ENCODE measurements around the gene KCNK1.

Gene KCNK1

DNA sequence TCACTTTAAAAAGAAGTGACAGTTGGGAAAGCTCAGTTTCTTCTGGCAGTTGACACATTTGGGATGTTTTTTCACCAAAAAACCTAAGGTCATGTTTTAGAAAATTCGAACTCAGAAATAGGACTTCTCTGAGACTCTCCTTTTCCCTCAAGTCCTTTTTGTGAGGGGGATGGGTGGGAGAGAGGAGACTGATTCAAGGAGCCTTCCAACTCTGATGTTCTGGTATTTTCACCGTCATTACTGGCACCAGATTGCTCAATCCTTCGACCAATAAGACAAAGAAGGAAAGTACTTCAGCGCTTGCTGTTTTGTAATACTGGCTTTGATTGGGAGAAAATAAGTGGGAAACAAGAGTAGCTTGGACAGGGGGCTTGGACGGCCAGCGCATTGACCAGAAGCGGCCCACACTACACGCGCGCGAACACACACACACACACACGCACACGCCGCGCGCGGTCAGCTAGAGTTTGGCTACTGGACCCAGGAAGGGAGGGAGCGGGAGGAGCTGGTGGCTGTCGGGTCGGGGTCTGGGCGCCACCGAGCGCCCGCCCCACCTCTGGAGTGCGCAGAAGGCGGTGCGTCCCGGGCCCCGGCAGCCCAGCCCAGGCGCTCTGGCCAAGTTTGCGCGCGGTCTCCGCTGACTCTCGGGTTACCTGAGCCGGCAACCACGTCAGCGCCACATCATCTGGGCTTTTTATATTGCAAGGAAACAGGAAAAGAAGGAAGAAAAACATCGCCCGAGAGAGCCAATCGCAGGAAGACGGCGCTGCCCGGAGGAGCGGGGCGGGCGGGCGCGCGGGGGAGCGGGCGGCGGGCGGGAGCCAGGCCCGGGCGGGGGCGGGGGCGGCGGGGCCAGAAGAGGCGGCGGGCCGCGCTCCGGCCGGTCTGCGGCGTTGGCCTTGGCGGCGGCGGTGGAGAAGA lies at the start of gene KCNK1:
Gene KCNK1 (plus strand): TSS at position 855 of the 921 bp plus-strand sequence. CDS start 66 bp downstream, at position 921.
- peak in 1 of 2 experiments; percentile 24 for DNase-seq

DNA sequence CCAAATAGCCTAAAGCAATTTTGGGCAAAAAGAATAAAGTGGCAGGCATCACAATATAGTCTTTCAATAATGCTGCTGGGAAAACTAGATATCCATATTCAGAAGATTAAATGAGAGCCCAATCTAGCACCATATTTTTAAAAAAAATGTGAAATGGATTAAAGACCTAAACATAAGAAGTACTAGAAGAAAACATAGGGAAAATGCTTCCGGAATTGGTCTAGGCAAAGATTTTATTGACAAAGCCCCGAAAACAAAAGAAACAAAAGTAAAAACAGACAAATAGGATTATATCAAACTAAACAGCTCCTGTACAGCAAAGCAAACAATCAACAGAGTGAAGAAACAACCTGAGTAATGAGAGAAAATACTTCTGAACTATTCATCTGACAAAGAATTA lies 48.6 kb upstream of the KCNK1 start:
- DNase-seq, result no peak

DNA sequence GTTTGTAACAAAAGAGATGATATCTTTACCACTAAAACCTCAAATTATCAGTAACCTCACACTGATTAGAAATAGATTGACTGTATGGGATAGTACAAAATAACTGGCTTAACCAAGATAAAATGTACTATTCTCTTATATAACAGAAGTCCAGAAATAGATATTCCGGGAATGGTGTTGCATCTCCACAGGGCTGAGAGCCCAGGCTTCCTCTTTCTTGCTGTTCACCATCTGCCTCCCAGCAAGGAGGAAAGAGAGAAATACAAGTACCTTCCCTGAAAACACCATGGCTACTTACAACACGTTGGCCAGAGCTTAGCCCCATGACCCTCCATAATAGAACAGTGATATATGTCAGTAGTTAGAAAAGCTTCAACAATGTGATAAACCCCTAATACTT lies 47.0 kb upstream of the KCNK1 start:
- DNase-seq, result no peak

DNA sequence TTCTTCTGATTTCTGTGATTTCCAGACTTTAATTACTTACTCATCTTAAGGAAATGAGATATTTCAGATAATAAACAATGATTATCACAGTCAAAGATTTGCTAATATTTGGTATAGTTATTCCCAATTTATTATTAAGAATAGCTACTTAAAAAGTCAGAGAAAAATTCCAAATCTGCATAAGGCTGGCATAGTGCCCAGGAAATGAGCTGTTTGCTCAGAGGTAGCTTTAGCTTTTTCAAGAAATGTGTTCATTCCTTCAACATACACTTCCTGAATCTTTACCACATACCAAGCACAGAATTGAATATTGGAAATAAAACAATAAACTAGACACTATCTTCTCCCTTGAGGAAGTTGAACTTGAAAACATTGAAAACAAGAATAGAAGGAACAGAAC lies 44.3 kb upstream of the KCNK1 start:
- no peak for DNase-seq

DNA sequence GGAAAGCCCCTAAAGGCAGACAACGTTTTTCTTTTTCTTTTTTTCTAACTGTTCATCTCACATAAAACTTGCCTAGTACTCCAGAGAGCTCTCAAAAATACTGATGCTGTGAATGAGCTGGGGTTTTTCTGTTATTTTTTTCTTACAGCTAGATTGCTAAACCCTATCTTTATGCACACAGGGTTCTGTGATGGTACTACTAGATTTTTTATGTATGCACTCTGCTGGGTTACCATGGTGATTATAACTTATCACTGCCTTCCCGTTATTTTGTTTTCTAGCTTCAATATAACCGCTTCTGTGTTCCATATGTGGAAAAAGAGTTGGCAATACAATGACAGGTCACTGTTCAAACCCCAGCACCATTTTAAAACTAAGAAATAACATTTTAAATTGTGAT lies 43.7 kb upstream of the KCNK1 start:
- no peak for DNase-seq

DNA sequence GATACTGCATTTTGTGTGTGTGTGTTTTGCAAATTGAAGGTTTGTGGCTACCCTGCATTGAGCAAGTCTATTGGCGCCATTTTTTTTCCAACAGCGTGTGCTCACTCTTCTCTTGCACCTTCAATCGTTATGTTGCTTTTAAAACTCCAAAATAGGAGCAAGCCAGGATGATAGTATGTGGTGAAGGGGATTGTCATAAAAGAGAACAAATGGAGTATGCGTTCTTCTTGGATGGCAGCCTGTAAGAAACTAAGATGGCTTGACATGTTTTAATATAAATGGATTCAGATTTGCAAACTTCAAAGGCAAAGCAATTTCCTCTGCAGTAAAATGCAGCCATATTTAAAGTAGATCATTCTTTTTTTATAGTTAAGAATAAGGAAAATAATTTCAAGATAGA lies 43.2 kb upstream of the KCNK1 start:
- DNase-seq, result no peak

DNA sequence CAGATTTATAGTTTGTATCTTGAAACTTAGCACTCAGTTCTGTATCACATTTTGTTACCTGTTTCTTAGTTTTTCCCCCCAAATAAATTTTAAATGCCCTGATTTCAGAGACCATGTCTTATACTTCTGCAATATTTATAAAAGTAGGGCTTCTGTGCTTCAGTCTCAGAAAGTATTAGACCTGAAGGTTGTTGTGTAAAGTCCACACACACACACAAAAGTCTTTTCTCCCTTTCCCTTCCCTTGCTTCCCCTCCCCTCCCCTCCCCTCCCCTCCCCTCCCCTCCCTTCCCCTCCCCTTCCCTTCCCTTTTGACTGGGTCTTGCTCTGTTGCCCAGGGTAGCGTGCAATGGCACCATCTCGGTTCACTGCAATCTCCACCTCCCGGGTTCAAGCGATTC lies 41.0 kb upstream of the KCNK1 start:
- DNase-seq, result no peak

DNA sequence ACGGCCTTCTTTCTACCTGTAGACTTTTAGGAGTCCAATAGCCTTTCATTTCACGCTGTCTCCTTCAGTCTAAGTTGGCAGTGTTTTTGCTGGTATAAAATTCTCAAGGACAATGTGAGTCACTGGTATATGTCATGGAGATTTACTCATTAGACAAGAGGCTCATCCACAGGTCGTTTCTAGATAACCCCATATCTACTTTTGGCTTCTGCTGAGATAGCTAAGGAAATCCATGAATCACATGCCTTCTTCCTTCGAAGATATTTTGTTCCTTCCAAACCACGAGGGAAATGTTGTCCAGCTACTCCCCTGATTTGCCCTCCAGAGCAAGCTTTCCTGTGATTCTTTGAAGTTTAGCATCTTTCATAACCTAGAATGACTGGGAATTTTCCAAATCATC lies 38.5 kb upstream of the KCNK1 start:
- no peak for DNase-seq

DNA sequence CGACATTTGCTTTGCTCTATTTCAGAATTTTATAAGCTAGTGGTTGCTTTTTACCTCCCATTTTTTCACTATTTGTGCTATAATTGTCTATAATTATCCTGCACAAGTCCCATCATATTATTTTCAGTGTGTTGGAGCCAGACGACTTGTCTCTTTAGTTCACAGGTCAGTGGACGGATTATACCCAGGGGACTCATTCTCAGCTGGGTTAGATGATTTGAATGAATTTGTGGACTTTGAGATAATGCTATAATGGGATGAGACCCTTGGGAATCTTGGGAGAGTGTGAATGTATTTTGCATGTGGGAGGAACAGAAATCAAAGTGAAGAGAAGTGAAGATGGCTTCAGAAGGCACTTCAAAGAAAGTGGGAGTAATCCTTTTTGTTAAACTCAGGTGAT lies 31.5 kb upstream of the KCNK1 start:
- DNase-seq, result no peak

DNA sequence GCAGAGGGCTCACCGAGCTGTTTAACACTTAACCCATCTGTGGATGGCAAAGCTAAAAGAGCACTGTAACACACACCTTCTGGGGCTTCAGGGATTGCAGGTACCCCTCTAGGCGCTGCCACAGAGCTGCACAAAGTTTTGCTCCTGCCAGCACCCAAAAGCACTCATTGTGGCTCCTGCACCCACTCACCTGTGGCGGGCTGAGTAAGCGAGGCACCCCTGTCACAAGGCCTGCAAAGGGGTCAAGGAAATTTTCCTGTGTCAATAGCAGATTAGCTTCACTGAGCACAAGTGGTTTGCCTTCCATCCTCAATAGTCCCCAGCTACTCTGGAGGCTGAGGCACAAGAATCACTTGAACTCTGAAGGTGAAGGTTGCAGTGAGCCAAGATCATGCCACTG lies 29.5 kb upstream of the KCNK1 start:
- no peak for DNase-seq

DNA sequence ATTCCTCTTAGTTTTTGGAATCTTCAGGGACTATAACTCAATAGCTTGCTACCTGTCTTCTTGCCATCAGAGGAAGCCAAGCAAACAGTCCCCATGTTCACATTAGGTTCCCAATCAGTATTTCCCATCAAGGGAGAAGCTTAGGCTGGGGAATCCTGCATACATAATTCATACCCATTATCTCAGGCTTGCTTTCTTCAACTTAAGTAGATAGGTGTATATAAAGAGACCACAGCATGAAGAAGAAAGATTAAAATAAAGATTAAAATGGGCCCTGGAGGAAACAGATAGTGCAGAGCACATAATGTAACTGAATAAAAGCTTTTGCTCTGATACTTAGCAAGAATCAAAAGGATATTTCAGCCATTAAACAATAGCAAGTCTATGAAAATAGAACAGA lies 29.0 kb upstream of the KCNK1 start:
- DNase-seq, result no peak

DNA sequence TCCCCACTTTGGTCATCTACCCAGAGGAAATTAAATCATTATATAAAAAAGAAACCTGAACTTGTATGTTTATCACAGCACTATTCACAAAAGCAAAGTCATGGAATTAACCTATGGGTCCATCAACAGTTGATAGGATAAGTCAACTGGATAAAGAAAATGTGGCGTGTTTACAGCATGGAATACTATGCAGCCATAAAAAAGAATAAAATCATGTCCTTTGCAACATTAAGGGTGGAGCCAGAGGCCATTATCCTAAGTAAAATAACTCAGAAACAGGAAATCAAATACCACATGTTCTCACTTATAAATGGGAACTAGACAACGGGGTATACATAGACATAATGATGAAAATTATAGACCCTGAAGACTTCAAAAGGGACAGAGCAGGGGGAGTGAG lies 27.6 kb upstream of the KCNK1 start:
- DNase-seq, result no peak

DNA sequence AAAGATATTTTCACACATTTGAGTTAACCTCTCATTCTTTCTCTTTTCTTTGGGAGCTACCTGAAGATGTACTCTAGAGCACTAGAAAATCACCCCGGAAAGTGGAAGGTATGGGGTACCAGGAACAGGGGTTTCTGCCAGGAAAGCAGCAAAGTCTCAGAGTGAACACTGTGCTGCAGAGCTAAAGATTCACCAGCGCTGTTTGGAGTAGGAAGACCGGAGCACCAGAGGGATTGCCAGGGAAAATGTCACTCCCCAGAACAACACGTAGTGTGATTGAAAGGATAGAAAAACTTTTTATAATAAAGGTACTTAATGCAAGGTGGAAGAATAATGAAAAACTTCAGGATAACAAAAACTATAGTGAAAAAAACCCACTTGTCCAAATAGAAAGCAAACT lies 26.7 kb upstream of the KCNK1 start:
- no peak for DNase-seq

DNA sequence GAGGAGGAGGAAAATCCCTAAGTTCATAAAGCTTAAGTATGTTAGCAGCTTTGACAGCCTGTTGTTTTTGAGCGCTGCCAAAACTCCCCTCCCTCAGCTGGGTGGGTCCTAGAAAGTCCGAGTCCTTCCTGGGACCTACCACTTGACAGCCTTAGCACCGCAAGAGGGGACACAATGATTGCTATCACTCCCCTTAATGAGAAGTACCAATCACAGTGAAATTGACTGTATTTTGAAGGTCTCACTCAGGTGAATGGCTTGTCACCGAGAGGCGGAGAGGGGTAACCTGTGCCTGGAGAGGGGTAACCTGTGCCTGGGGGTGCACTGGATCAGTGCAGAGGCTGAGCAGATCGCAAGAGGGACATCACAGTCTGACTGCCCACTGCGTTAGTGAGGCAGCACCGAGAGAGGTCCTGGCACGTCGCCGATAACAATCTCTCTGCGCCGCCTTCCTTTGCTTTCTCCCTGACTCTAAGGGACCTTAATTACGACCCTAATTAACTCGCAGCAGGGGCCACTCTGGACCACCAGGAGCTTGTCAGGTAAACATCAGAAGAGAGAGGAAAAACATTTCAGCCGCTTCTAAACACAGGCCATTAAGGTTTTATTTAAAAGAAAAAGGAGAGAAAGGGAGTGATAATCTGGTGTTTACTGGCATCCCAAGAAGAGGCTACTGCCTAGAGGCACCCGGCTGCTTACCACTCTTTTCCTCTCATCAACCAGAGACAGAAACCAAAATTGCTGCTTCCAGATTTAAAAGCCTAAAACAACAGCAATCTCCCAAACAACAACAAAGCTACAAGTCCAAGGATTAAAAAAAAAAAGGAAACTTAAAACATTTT lies 25.7 kb upstream of the KCNK1 start:
- no peak for DNase-seq

DNA sequence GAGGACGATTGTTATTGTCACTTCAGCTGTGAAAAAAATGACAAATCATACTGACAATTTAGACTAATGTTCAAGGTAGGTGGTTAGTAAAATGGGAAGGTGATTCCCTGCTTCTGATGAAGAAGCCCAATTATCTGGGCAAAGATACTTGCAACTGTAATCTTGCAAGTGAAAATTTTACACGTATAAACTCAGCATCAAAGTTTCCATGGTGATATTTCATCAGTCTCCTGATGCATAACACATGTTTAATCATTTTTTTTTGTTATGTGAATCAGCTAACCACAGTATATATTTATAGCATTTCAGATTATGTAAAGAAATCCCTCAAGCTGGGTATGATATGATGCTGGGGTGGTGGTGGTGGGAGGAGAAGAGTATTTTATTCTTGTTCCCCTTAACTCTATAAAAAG lies 16.4 kb upstream of the KCNK1 start:
- no peak for DNase-seq

DNA sequence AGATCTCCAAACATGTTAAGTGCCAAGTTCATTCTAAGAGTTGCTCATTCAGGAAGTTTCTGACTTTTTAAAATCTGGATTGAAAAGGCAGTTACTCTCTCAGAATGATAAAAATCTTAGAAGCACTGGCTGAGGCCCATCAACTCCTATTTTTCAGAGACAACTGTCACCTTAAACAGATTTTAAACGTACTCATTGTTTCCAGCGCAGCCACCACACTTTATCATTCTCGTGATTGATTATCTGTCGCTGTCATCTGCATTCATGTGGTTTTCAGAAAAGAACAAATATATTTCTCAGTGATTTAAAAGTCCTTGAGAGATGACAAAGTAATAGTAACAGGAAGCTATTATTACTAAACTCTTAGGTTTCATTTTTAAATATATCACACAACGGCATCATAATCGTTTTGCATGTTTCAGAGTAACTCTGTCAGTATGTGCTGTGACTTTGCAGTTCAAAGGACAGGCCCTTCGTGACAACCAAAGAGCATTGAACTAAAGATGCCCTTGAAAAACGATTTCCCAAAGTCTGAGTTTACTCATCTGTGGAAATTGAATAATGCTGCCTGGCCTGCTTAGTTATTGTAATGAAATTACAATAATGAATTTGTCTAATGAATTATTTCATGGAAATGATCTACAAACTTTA lies 14.9 kb upstream of the KCNK1 start:
- DNase-seq, result no peak

DNA sequence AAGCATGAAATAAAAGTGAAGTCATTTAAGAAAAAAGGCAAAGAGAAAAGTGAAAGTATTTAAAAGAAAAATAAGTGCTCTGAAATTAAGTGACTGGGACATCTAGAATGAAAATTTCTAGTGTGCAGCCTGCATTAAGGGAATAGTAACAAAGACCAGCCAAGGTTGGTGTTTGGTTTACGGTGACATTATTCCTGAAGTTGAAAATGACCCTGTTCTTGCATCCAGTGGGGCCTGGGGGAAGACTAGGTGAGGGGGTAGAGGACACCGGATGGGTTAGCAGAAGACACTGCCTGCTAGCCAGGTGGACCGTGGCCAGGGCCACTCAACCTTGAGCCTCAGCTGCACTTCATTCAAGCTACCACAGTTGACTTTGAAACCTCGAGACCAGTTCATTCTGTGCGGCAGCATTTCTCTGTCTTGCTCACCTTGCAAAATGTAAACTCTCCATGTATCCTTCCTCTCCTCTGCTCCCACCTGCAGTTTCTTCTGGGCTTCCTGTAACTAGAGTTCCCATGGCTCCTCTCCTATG lies 14.3 kb upstream of the KCNK1 start:
- no peak for DNase-seq

DNA sequence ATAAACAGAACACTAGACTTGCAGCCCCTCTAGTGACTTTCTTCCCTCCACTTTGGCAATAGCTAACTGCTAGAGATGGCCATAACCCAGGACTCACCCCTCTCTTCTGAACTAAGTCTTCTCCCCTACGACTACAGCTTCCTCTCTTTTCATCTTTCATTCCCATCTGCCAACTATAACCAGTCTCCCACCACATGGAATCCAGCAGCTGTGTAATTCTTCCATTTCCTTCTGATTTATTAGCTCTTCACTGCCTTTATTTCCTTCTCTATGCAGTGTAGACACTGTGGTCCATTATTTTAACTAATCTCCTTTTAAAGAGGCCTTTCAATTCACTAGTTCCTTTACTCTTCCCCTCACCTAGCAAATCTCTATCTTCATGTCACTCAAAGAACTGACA lies 13.4 kb upstream of the KCNK1 start:
- no peak for DNase-seq

DNA sequence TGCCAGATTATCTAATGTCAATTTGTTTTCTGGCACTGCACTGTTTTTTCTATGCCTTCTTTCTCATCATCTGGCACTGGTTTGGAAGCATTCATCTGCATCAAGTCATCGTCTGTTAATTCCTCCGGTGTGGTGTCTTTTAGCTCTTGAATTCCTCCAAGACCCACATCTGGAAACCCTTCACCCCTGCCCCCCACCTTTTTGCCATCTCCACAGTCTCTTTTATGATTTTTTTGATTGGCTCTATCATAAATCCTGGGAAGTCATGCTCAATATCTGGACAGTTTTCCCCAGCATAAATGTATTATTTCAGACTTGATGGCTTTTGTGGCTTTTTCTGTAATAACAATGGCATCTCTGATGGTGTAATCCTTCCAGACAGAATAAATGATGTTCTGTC lies 10.4 kb upstream of the KCNK1 start:
- DNase-seq, result no peak

DNA sequence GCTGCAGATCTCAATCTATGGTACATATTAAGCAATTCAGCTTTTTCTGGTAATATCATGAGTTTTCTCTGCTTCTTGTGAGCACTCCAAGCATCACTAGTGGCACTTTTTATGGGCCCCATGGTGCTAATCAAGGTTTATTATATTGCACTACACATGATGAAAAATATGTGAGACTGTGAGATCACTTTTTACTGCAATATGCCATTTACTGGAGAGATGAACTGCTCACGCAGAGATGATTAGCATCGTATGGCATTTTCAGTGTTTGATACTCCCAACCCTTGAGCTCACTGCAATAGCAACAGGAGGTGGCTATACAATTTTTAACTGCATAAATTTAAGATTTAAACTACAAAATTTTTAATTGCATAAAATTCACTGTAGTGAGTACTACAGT lies 8.7 kb upstream of the KCNK1 start:
- DNase-seq, result no peak

DNA sequence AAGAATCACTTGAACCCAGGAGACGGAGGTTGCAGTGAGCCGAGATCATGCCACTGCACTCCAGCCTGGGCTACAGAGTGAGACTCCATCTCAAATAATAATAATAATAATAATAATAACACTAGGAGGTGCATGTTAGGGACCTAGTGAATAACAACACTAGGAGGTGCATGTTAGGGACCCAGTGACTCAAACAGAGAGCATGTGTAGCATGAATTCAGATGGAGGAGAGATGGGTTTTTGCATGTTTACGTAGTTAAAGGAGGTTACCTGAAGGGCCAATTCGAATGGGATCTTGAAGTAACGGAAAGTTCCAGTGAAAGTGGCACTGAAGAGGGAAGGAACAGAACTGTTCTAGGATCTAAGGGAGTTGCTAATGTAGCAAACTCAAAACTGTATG lies 7.1 kb upstream of the KCNK1 start:
- DNase-seq, result no peak

DNA sequence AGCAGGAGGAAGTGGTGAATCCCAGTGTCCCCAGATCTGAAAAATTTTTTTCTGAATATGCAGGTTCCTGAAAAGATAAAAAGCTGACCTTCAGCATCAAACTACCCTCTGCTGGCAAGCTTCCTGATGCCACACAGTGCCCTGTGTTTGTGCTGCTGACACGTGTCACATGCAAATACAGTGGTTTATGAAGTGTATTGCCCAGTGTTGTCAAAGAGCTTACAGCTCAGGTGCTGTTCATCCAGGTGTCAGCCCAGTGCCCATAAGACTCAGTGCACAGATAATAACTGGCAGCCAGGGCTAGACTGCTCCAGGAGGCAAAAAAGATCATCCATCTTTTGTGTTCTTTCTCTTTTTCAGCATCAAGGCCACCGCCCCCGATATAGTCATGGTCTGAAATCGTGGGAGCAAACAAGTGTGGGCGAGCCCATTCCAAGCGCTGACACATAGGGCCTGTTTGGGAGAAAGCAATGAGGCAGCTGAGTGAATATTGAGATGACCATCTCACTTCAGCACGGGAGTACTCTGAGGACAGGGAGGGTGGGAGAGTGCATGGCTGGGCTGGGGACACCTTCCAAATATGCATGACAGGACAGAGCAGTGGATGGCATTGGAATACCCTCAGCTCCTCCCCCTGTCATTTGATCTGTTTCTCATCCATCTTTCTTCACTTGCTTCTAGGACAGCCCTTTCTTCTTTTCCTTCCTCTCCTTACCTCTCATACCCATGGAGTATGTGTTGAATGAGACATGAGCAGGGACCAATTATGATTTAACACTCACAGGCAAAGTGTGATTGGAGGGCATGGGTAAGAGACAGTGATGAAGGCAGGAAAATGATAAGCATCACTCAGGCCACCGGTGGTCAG lies 6.4 kb upstream of the KCNK1 start:
- no peak for DNase-seq
